Liver (tissue), 3 donors: Measurements from ENCODE around the gene STOML1.
"Not testable (repeated sequence)": the region's sequence is repeated elsewhere in the genome, so short reads cannot be mapped to it uniquely, and the experiment has no call there.

ENCODE experiments used
- CTCF ChIP-seq: fragments of 150-350 bp; IDR thresholded peaks from 2 replicates; pipeline ENCODE4 v1.5.1; 2017; ENCODE audit warnings: improper control_type of control experiment, low read depth, low read length; ENCODE audit not compliant: missing input control
- EGR1 ChIP-seq, 2 donors: IDR thresholded peaks; 2 replicates each; pipeline ENCODE4 v1.6.1; 2016 to 2018; ENCODE audit warnings: antibody characterized with exemption in 2 of 2, low read depth in 2 of 2
- FOXA1 ChIP-seq: IDR thresholded peaks from 2 replicates; pipeline ENCODE4 v1.6.1; 2016; ENCODE audit warnings: antibody characterized with exemption
- JUND ChIP-seq, 2 donors: IDR thresholded peaks; 2 replicates each; pipeline ENCODE4 v1.6.1; 2016; ENCODE audit warnings: antibody characterized with exemption in 2 of 2
- MAX ChIP-seq: IDR thresholded peaks from 2 replicates; pipeline ENCODE4 v1.6.1; 2016; ENCODE audit warnings: antibody characterized with exemption
- TAF1 ChIP-seq: conservative IDR thresholded peaks from 2 replicates; pipeline ENCODE4 v1.6.1; 2016; ENCODE audit warnings: antibody characterized with exemption, mild to moderate bottlenecking
- YY1 ChIP-seq: IDR thresholded peaks from 2 replicates; pipeline ENCODE4 v1.6.1; 2016; ENCODE audit warnings: antibody characterized with exemption, mild to moderate bottlenecking
- donor health status: healthy.
- donor health status: healthy.

GRCh38 chr15:73975440-73976125, 16.5 kb downstream of the STOML1 start:
- TF ChIP-seq YY1; CTCF; JUND (IDR thresholded peaks at IDR 0.05); MAX; FOXA1; EGR1 (IDR thresholded peaks at IDR 0.05; ENCODE audit: low read depth in 2 of 2); TAF1: not testable (repeated sequence)
